Stimulated activated CD8-positive, alpha-beta memory T cell treated with anti-CD3 and anti-CD28 coated beads, Interleukin-7, amount 100 ng/mL, for 1 hour (primary cell): ENCODE results near the gene POLR2A.

ENCODE experiments used
- DNase-seq, 2 donors: peaks; one replicate each; pipeline ENCODE4 v3.0.0-alpha.2; 2020; ENCODE audit warnings: low read depth in 2 of 2

Gene POLR2A

GRCh38 chr17:7502987-7503386, 18.8 kb downstream of the POLR2A start:
- DNase-seq, result no peak

DNA sequence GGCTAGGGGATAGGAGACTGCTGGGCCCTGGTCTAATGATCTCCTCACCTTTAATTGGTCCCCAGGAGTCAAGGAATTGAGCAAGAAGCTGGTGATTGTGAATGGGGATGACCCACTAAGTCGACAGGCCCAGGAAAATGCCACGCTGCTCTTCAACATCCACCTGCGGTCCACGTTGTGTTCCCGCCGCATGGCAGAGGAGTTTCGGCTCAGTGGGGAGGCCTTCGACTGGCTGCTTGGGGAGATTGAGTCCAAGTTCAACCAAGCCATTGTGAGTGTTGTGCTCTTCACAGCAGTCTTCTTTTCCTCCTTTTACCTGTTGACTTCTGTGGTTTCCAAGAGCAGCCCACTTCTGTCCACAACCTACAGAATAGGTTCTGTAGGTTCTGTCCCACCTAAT, 19.4 kb downstream of the POLR2A start:
- DNase-seq, result no peak

DNA sequence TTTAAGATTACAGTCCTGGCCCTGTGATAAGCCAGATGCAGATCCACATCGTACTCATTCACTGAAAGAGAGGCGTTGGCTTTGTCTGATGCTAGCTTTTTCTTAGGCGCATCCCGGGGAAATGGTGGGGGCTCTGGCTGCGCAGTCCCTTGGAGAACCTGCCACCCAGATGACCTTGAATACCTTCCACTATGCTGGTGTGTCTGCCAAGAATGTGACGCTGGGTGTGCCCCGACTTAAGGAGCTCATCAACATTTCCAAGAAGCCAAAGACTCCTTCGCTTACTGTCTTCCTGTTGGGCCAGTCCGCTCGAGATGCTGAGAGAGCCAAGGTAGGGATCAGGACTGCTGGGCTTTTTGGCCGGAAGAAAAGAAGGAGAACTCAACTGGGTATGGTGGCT, 24.0 kb downstream of the POLR2A start:
- DNase-seq, result no peak

GRCh38 chr17:7508846-7509245, 24.7 kb downstream of the POLR2A start:
- no peak for DNase-seq

DNA sequence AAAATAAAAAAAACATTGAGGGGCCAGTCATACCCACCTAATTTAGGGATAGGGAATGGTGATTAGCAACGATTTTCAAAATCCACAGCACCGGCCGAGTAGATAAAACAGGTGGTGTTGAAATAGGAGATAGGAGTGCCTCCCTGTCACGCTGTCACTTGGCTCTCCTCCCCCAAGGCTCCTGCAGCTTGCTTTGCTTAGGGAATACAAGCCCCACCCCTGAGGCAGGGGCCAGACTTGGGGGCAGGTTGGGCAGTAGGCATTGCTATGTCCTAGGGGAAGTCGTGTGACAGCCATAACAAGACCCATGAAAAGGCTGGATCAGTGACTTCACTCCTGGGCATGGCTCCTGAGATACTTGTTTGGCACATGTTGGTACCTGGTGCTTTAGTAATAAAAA, 25.8 kb downstream of the POLR2A start:
- no peak for DNase-seq

DNA sequence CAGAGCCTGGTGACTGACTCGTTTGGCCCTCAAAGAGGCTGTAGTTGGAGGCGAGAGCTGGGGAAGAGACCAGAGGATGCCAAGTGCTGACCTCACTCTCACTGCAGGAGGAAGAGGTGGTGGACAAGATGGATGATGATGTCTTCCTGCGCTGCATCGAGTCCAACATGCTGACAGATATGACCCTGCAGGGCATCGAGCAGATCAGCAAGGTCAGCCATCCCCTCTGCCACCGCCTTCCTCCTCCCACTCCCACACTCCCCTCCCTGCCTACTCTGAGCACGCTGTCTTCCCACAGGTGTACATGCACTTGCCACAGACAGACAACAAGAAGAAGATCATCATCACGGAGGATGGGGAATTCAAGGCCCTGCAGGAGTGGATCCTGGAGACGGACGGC, 26.9 kb downstream of the POLR2A start:
- no peak for DNase-seq

GRCh38 chr17:7512105-7512504, 27.9 kb downstream of the POLR2A start:
- DNase-seq, result no peak

DNA sequence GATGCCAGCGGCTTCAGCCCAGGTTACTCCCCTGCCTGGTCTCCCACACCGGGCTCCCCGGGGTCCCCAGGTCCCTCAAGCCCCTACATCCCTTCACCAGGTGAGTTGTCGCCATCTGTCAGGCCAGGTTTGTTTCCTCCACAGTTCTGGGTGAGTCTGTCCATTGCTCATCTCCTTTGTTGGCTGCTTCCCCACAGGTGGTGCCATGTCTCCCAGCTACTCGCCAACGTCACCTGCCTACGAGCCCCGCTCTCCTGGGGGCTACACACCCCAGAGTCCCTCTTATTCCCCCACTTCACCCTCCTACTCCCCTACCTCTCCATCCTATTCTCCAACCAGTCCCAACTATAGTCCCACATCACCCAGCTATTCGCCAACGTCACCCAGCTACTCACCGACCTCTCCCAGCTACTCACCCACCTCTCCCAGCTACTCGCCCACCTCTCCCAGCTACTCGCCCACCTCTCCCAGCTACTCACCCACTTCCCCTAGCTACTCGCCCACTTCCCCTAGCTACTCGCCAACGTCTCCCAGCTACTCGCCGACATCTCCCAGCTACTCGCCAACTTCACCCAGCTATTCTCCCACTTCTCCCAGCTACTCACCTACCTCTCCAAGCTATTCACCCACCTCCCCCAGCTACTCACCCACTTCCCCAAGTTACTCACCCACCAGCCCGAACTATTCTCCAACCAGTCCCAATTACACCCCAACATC, 28.8 kb downstream of the POLR2A start:
- no peak for DNase-seq

- DNase-seq, result no peak
These were observed 29.8 kb downstream of the POLR2A start for GRCh38 chr17:7513850-7514419.

- no peak for DNase-seq
These were observed 31.9 kb downstream of the POLR2A start for GRCh38 chr17:7515911-7516610.

DNA sequence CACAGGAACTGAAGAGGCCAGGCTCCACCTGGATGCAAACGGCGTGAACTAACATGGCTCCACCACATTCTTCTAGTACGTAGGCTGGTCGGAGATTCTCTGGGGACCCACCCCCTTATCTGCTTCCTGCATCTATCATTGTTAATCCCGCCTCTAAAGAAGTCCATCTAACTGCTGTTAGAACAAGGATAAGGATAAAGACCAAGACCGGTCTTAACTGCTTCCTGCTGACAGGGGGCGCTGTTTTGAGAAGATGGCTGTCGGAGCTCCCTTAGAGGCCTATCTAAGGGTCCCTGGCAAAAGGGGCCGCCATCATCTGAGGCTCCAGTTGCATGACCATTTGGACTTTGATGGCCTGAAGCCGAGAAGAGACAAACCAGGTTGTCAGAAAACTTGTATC, 38.9 kb downstream of the POLR2A start:
- peak in 1 of 2 donors; percentile 31 for DNase-seq

GRCh38 chr17:7528842-7529241, 44.7 kb downstream of the POLR2A start:
- DNase-seq, result no peak

GRCh38 chr17:7530023-7530900, 46.1 kb downstream of the POLR2A start:
- no peak for DNase-seq

GRCh38 chr17:7538050-7538449, 53.9 kb downstream of the POLR2A start:
- DNase-seq, result no peak

- no peak for DNase-seq
These were observed 54.9 kb downstream of the POLR2A start for GRCh38 chr17:7538891-7539545.

GRCh38 chr17:7541074-7541621, 57.0 kb downstream of the POLR2A start:
- no peak for DNase-seq

- DNase-seq, result no peak
These were observed 60.7 kb downstream of the POLR2A start for GRCh38 chr17:7544911-7545310.

DNA sequence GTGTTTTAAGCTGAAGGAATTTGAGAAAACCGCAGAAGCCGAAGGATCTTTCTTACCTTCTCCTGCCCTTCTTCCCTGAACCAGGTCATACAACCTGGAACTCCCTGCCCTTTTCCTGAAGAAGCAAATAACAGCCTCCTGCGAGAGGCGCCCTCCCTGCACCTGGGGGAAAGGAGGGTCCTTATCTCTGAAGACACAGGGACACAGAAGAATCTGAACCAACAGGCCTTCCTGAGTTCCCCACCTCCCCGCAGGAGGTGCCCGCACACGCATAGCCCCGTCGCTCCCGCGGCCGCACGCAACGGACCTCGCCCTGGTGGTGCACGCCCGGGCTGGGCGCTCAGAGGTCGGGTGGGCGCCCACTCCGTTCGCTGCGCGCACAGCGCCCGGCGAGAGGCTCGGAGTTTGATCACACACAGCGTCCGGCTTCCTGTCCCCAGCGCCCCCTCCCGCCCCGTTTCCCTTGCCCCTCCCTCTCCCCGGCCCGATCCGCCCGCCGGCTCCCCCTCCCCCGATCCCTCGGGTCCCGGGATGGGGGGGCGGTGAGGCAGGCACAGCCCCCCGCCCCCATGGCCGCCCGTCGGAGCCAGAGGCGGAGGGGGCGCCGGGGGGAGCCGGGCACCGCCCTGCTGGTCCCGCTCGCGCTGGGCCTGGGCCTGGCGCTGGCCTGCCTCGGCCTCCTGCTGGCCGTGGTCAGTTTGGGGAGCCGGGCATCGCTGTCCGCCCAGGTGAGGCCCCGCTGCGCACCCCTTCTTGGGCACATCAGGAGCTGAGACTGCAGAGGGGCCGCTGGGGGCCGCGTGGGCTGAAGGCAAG, 64.6 kb downstream of the POLR2A start, which contains the start of gene TNFSF12:
Gene TNFSF12 (plus strand): TSS at position 474 of the 816 bp plus-strand sequence. CDS start 96 bp downstream, at position 570.
- no peak for DNase-seq
